Measurements from ENCODE around the gene OR52B4. TPM values are rescaled to one million over a fixed set of nuclear protein-coding genes. Genes with fewer than 3 reads are reported as not detected.

OR52B4 gene
- total RNA-seq, 2 donors from 2014 or later = not detected

Other genes with a start within 250 kb of the OR52B4 start
- 10 to 100 TPM; 23.1 to 25.8 TPM for gene TRIM21, start 25.3 kb upstream of the OR52B4 start, total RNA-seq
- not detected for gene OR52K2, start 80.9 kb upstream of the OR52B4 start, total RNA-seq
- gene OR52K1, start 114.3 kb upstream of the OR52B4 start, total RNA-seq = not detected
- gene OR52M1, start 176.8 kb upstream of the OR52B4 start, total RNA-seq = not detected
- gene OR52I2, start 213.4 kb upstream of the OR52B4 start, total RNA-seq = not detected
- gene OR52I1, start 225.7 kb upstream of the OR52B4 start, total RNA-seq = not detected
- gene TRIM68, start 239.8 kb upstream of the OR52B4 start, total RNA-seq = 10 to 100 TPM; 13.9 to 20.0 TPM